GM12878 (cell line): ENCODE measurements around the gene NLRC5. TPM values are rescaled to one million over a fixed set of nuclear protein-coding genes. Genes with fewer than 3 reads are reported as not detected.

ENCODE experiments used
- ATAC-seq: fragments of 200-7000 bp; cut with Tn5 transposase; 3 replicates; pipeline ENCODE4 v1.9.1; 2020; ENCODE audit warnings: mild to moderate bottlenecking, moderate library complexity
- BruUV-seq: library from RNA; stranded (reverse); fragments of 400-500 nt; replicated peaks from 2 replicates; lab custom pipeline; 2021; lab: Mats Ljungman, UMichigan
- CTCF ChIA-PET: fragments of 300-600 bp; sonication (Branson Sonifier 250); formaldehyde crosslinking; extraction: SDS; loops from one replicate; lab custom pipeline; 2021; ENCODE audit warnings: inconsistent platforms; lab: Yijun Ruan, JAX
- POLR2A ChIA-PET: fragments of 350-600 bp; formaldehyde crosslinking; extraction: SDS; loops from one replicate; lab custom pipeline; 2021; ENCODE audit warnings: inconsistent platforms; lab: Charles Lee
- RAD21 ChIA-PET: fragments of 300-600 bp; sonication (Branson Sonifier 250); formaldehyde crosslinking; loops from one replicate; lab custom pipeline; 2023; ENCODE audit warnings: antibody characterized with exemption; ENCODE audit not compliant: unreplicated experiment; lab: Charles Lee
- SMC1A ChIA-PET: fragments of 300-600 bp; sonication (Branson Sonifier 250); formaldehyde crosslinking; loops from one replicate; lab custom pipeline; 2023; ENCODE audit not compliant: unreplicated experiment, uncharacterized antibody; lab: Charles Lee
- DNase-seq: peaks from one replicate; pipeline ENCODE4 v3.0.0-alpha.2; 2011; ENCODE audit warnings: low read depth, low spot score
- FAIRE-seq: peaks from 3 replicates; lab custom pipeline; 2011; peaks lifted over from hg19 to GRCh38; lab: Jason Lieb, UNC
- H2AFZ ChIP-seq: 2 replicates; pipeline ENCODE4 v1.6.0; 2011; ENCODE audit warnings: low read depth, low read length, control low read depth; ENCODE audit not compliant: control insufficient read depth
- H3K27ac ChIP-seq: 2 replicates; pipeline ENCODE4 v1.5.1; 2011; ENCODE audit warnings: control low read depth; ENCODE audit not compliant: control insufficient read depth, insufficient read depth
- H3K27me3 ChIP-seq, 2 experiments: replicated peaks in 1 of 2; 2 replicates each; pipeline versions ENCODE4 v1.6.0 to v1.6.1; 2011; ENCODE audit warnings: low read length in 1 of 2; ENCODE audit not compliant: control insufficient read depth in 2 of 2, insufficient read depth in 2 of 2
- H3K36me3 ChIP-seq, 2 experiments: 2 replicates each; pipeline ENCODE4 v1.5.1; 2011; ENCODE audit warnings: low read length in 1 of 2; ENCODE audit not compliant: control insufficient read depth in 2 of 2, insufficient read depth in 2 of 2
- H3K4me1 ChIP-seq: 2 replicates; pipeline ENCODE4 v1.6.1; 2011; ENCODE audit warnings: mild to moderate bottlenecking, low read length, moderate library complexity, mixed read lengths; ENCODE audit not compliant: control insufficient read depth, insufficient read depth
- H3K4me2 ChIP-seq: 2 replicates; pipeline ENCODE4 v1.6.0; 2011; ENCODE audit warnings: control low read depth; ENCODE audit not compliant: control insufficient read depth, insufficient read depth
- H3K4me3 ChIP-seq: fragments of 200-600 bp; sonication (generic); 2 replicates; pipeline ENCODE4 v1.5.1; 2016
- H3K79me2 ChIP-seq: 2 replicates; pipeline ENCODE4 v1.6.0; 2011; ENCODE audit warnings: low read length; ENCODE audit not compliant: control insufficient read depth, insufficient read depth
- H3K9ac ChIP-seq: 2 replicates; pipeline ENCODE4 v1.8.0; 2011; ENCODE audit warnings: low read length, control low read depth, mixed read lengths; ENCODE audit not compliant: control insufficient read depth, insufficient read depth
- H3K9me3 ChIP-seq: replicated peaks from 3 replicates; pipeline ENCODE4 v1.5.1; 2011; ENCODE audit warnings: mild to moderate bottlenecking, low read length; ENCODE audit not compliant: control insufficient read depth, insufficient read depth
- H4K20me1 ChIP-seq: 2 replicates; pipeline ENCODE4 v1.6.0; 2011; ENCODE audit not compliant: control insufficient read depth, insufficient read depth
- ASH2L ChIP-seq: fragments of 300-600, 200-600 bp; sonication (generic); IDR thresholded peaks from 2 replicates; pipeline ENCODE4 v1.6.1; 2017; ENCODE audit warnings: low read depth, mild to moderate bottlenecking, borderline replicate concordance
- MXI1 ChIP-seq: fragments of 150-350 bp; IDR thresholded peaks from 2 replicates; pipeline ENCODE4 v1.6.1; 2011; ENCODE audit warnings: low read depth, mild to moderate bottlenecking, inconsistent platforms, low read length, improper control_type of control experiment
- REST ChIP-seq: IDR thresholded peaks from 2 replicates; pipeline ENCODE4 v1.6.1; 2012; ENCODE audit warnings: mild to moderate bottlenecking, low read depth, low read length
- YBX1 ChIP-seq: fragments of 450-650 bp; IDR thresholded peaks from 2 replicates; pipeline ENCODE4 v1.6.1; 2016; ENCODE audit warnings: antibody characterized with exemption
- ZBTB40 ChIP-seq: fragments of 450-650 bp; IDR thresholded peaks from 2 replicates; pipeline ENCODE4 v1.6.1; 2016; ENCODE audit warnings: mild to moderate bottlenecking, moderate library complexity, borderline replicate concordance
- WGBS: methylation state at CpG from one replicate; pipeline ENCODE4 v1.1.6; 2016; ENCODE audit warnings: low lambda C conversion rate; ENCODE audit not compliant: insufficient replicate concordance, insufficient coverage; ENCODE audit errors: missing lambda C conversion rate; 5-methylcytosine and 5-hydroxymethylcytosine counted together
- in situ Hi-C: fragments of 300-500 bp; cut with MboI; formaldehyde crosslinking; loops from 9 replicates; pipeline ENCODE4 v1.14.3; 2018; ENCODE audit warnings: mixed read lengths
- intact Hi-C: fragments of 100-400 bp; cut with micrococcal nuclease; formaldehyde crosslinking; loops from one replicate; pipeline ENCODE4 v1.14.2; 2022; ENCODE audit not compliant: unreplicated experiment
- polyA plus RNA-seq, 11 experiments: library from polyadenylated mRNA; depleted of rRNA in 4 of 11; unstranded in 6 of 11; stranded (reverse) in 5 of 11; fragments of >200 nt; fragmentation: Nextera tagmentation in 4 of 11; fragmentation: Illumina TruSeq in 1 of 11; extraction: Ambion mirVana in 4 of 11; extraction: Trizol in 1 of 11; gene quantifications; 1 replicate in 1 of 11; 2 replicates in 10 of 11; pipeline versions ENCODE4 v1.2.1 to v1.2.3, GENCODE V29; 2011 to 2016; ENCODE audit warnings: inconsistent platforms in 2 of 11, missing spikeins in 2 of 11, low read depth in 1 of 11
- total RNA-seq, 4 experiments: library from RNA; depleted of rRNA in 3 of 4; stranded (reverse); fragments of >200 nt in 3 of 4; fragmentation: Illumina TruSeq in 1 of 4; extraction: Trizol in 1 of 4; gene quantifications; 2 replicates each; pipeline versions ENCODE4 v1.2.1 to v1.2.3, GENCODE V29; 2013 to 2021

Gene NLRC5
- total and polyA plus RNA-seq, 10 of the 15 experiments (the other 5 are each of a cell fraction or from before 2014, with no cell fraction given): 13.1 to 105 (median 57.3) TPM

GRCh38 chr16:57100445-57100844, 111.1 kb downstream of the NLRC5 start:
- peaks cover 5% of the 10 kb centered on the region for H3K4me1 ChIP-seq
- DNase-seq: no peak
- H4K20me1 ChIP-seq: no peaks in the 10 kb centered on the region
- no peak for ATAC-seq
- H3K4me2 ChIP-seq: no peak overlapping the region
- no peak for TF ChIP-seq ASH2L
- TF ChIP-seq MXI1: no peak
- no peak for TF ChIP-seq REST
- TF ChIP-seq ZBTB40: no peak
- TF ChIP-seq YBX1: no peak
- in situ Hi-C loops: no loop called here
- FAIRE-seq: no peak
- no peaks in the 10 kb centered on the region for H3K79me2 ChIP-seq
- no TSS peak for BruUV-seq
- no peak overlapping the region for H2AFZ ChIP-seq
- WGBS: 95% methylated on average over 1 of the region's 1 CpG
- ChIA-PET SMC1A (interaction anchor here (1.5 kb wide), 1 partner anchor 35 kb away, joined by 4 read pairs; no protein-coding TSS in a partner anchor), POLR2A (interaction anchor here (1.2 kb wide), 1 partner anchor 34 kb away, joined by 9 read pairs; no protein-coding TSS in a partner anchor), RAD21 (interaction anchor here (1.4 to 2.6 kb wide), 2 partner anchors 8 to 17 kb away, joined by 3 to 8 read pairs; partner anchors contain the start of gene CPNE2), CTCF (interaction anchor here (1.1 to 3.1 kb wide), 4 partner anchors 8 to 26 kb away, joined by 3 to 18 read pairs (median 10); partner anchors contain the start of gene CPNE2)
- H3K36me3 ChIP-seq: no peaks in the 10 kb centered on the region
- intact Hi-C loops: no loop called here
- no peak overlapping the region for H3K4me3 ChIP-seq
- H3K27me3 ChIP-seq: no peaks in the 10 kb centered on the region; a peak in 2 of 4 replicates
- H3K9me3 ChIP-seq: no peaks in the 10 kb centered on the region
- no peak overlapping the region for H3K9ac ChIP-seq
- H3K27ac ChIP-seq: no peak overlapping the region
